ENCODE results near the gene SMYD3.

Gene SMYD3

GRCh38 chr1:246318622-246319021 lies 188.5 kb downstream of the SMYD3 start:
- ChIA-PET POLR2A (no interaction called here), CTCF (interaction anchor here (0.9 kb wide), 1 partner anchor 10 kb away, joined by 3 read pairs; no protein-coding TSS in a partner anchor)
- Histone ChIP-seq H3K9me3 (ENCODE audit: control extremely low read depth in 1 of 5, control insufficient read depth in 4 of 5, insufficient read depth in 2 of 5, low read depth in 1 of 5, low read length in 4 of 5) (no peaks in the 10 kb centered on the region), H3K27ac (ENCODE audit: insufficient read depth in 1 of 2, low read depth in 1 of 2, low read length in 2 of 2, poor library complexity in 1 of 2, severe bottlenecking in 2 of 2) (no peak overlapping the region), H3K4me1 (ENCODE audit: control extremely low read depth in 1 of 4, control insufficient read depth in 4 of 4, insufficient read depth in 4 of 4, low read length in 3 of 4) (peaks cover 3 to 32% (median 10%) of the 10 kb centered on the region in 4 experiments), H3K27me3 (replicated peaks in 2 of 5; ENCODE audit: control insufficient read depth in 4 of 5, insufficient read depth in 5 of 5, low read length in 4 of 5) (no peaks in the 10 kb centered on the region), H3K4me3 (ENCODE audit: control insufficient read depth in 1 of 7, extremely low read depth in 1 of 7, insufficient read depth in 4 of 7, low read depth in 2 of 7, low read length in 6 of 7) (no peak overlapping the region), H3K36me3 (ENCODE audit: control insufficient read depth in 4 of 4, insufficient read depth in 4 of 4, low read length in 3 of 4) (no peaks in the 10 kb centered on the region)
- 100% methylated on average over 1 of the region's 3 CpGs for WGBS (ENCODE audit: insufficient coverage)
- no peak for DNase-seq

- no peak overlapping the region for H3K4me3 ChIP-seq (ENCODE audit: control insufficient read depth in 1 of 7, extremely low read depth in 1 of 7, insufficient read depth in 4 of 7, low read depth in 2 of 7, low read length in 6 of 7)
- DNase-seq: no peak
- H3K27me3 ChIP-seq (replicated peaks in 2 of 5; ENCODE audit: control insufficient read depth in 4 of 5, insufficient read depth in 5 of 5, low read length in 4 of 5): no peaks in the 10 kb centered on the region
- peaks cover 3 to 32% (median 10%) of the 10 kb centered on the region in 4 experiments for H3K4me1 ChIP-seq (ENCODE audit: control extremely low read depth in 1 of 4, control insufficient read depth in 4 of 4, insufficient read depth in 4 of 4, low read length in 3 of 4)
- H3K27ac ChIP-seq (ENCODE audit: insufficient read depth in 1 of 2, low read depth in 1 of 2, low read length in 2 of 2, poor library complexity in 1 of 2, severe bottlenecking in 2 of 2): no peak overlapping the region
- ChIA-PET POLR2A (no interaction called here), CTCF (interaction anchor here (1.0 kb wide), 1 partner anchor 29 kb away, joined by 3 read pairs; no protein-coding TSS in a partner anchor)
- no peaks in the 10 kb centered on the region for H3K36me3 ChIP-seq (ENCODE audit: control insufficient read depth in 4 of 4, insufficient read depth in 4 of 4, low read length in 3 of 4)
- H3K9me3 ChIP-seq (ENCODE audit: control extremely low read depth in 1 of 5, control insufficient read depth in 4 of 5, insufficient read depth in 2 of 5, low read depth in 1 of 5, low read length in 4 of 5): no peaks in the 10 kb centered on the region
Measured at GRCh38 chr1:246318036-246318359, 189.1 kb downstream of the SMYD3 start.

GRCh38 chr1:246317332-246318035 lies 189.6 kb downstream of the SMYD3 start:
- POLR2A ChIA-PET: no interaction called here
- no CpG with 5 or more reads among the region's 4 CpGs for WGBS (ENCODE audit: insufficient coverage)
- Histone ChIP-seq H3K36me3 (ENCODE audit: control insufficient read depth in 4 of 4, insufficient read depth in 4 of 4, low read length in 3 of 4) (peaks cover 0 to under 1% (median 0%) of the 10 kb centered on the region in 4 experiments), H3K27me3 (replicated peaks in 2 of 5; ENCODE audit: control insufficient read depth in 4 of 5, insufficient read depth in 5 of 5, low read length in 4 of 5) (no peaks in the 10 kb centered on the region), H3K9me3 (ENCODE audit: control extremely low read depth in 1 of 5, control insufficient read depth in 4 of 5, insufficient read depth in 2 of 5, low read depth in 1 of 5, low read length in 4 of 5) (no peaks in the 10 kb centered on the region), H3K4me1 (ENCODE audit: control extremely low read depth in 1 of 4, control insufficient read depth in 4 of 4, insufficient read depth in 4 of 4, low read length in 3 of 4) (peaks cover 3 to 32% (median 10%) of the 10 kb centered on the region in 4 experiments), H3K27ac (ENCODE audit: insufficient read depth in 1 of 2, low read depth in 1 of 2, low read length in 2 of 2, poor library complexity in 1 of 2, severe bottlenecking in 2 of 2) (no peak overlapping the region), H3K4me3 (ENCODE audit: control insufficient read depth in 1 of 7, extremely low read depth in 1 of 7, insufficient read depth in 4 of 7, low read depth in 2 of 7, low read length in 6 of 7) (no peak overlapping the region)
- CTCF ChIA-PET: interaction anchor here (1.0 to 1.2 kb wide), 2 partner anchors 28 to 39 kb away, joined by 3 to 4 read pairs; no protein-coding TSS in a partner anchor
- no peak for DNase-seq

- ChIA-PET CTCF (interaction anchor here (1.4 to 2.1 kb wide), 2 partner anchors 9 to 28 kb away, joined by 4 to 5 read pairs; no protein-coding TSS in a partner anchor), POLR2A (no interaction called here)
- Histone ChIP-seq H3K9me3 (ENCODE audit: control extremely low read depth in 1 of 5, control insufficient read depth in 4 of 5, insufficient read depth in 2 of 5, low read depth in 1 of 5, low read length in 4 of 5) (no peaks in the 10 kb centered on the region), H3K27me3 (replicated peaks in 2 of 5; ENCODE audit: control insufficient read depth in 4 of 5, insufficient read depth in 5 of 5, low read length in 4 of 5) (no peaks in the 10 kb centered on the region), H3K27ac (ENCODE audit: insufficient read depth in 1 of 2, low read depth in 1 of 2, low read length in 2 of 2, poor library complexity in 1 of 2, severe bottlenecking in 2 of 2) (no peak overlapping the region), H3K4me3 (ENCODE audit: control insufficient read depth in 1 of 7, extremely low read depth in 1 of 7, insufficient read depth in 4 of 7, low read depth in 2 of 7, low read length in 6 of 7) (no peak overlapping the region), H3K4me1 (ENCODE audit: control extremely low read depth in 1 of 4, control insufficient read depth in 4 of 4, insufficient read depth in 4 of 4, low read length in 3 of 4) (peaks cover 0 to 28% (median 6%) of the 10 kb centered on the region in 4 experiments), H3K36me3 (ENCODE audit: control insufficient read depth in 4 of 4, insufficient read depth in 4 of 4, low read length in 3 of 4) (peaks cover 0 to 6% (median 0%) of the 10 kb centered on the region in 4 experiments)
- DNase-seq: no peak
- WGBS (ENCODE audit: insufficient coverage): 97% methylated on average over 13 of the region's 13 CpGs
Measured at GRCh38 chr1:246311461-246311860, 195.6 kb downstream of the SMYD3 start.

DNA sequence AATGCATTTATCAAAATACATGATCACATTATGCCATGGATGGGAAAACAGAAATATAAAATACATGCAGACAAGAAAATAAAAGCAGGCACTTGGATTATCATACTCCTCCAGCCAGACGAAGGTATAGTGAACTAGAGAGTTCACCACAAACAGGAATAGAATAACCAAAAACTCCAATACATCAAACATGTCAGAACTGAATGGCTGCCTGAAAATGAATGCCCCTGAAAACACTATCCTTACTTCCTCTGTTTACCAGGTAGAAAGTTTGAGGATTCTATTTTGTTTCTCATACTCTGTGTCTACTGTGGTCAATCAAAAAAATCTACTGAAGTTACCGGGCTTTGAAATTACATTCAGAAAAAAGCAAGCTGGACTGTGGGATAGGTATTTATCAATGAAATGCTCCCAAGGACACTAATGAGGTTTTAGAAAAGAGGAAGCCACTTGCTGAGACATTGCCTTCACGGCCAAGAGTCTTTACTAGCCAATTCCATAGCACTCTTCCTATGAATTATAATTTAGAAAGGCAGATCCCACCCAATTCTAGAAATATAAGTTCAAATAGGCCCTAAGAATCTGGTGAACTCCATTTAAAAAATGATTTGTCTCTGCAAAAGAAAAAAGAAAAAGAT lies 197.7 kb downstream of the SMYD3 start:
- peaks cover 0 to 6% (median 0%) of the 10 kb centered on the region in 4 experiments for H3K36me3 ChIP-seq (ENCODE audit: control insufficient read depth in 4 of 4, insufficient read depth in 4 of 4, low read length in 3 of 4)
- H3K4me1 ChIP-seq (ENCODE audit: control extremely low read depth in 1 of 4, control insufficient read depth in 4 of 4, insufficient read depth in 4 of 4, low read length in 3 of 4): peaks cover 0 to 21% (median 6%) of the 10 kb centered on the region in 4 experiments
- no peaks in the 10 kb centered on the region for H3K9me3 ChIP-seq (ENCODE audit: control extremely low read depth in 1 of 5, control insufficient read depth in 4 of 5, insufficient read depth in 2 of 5, low read depth in 1 of 5, low read length in 4 of 5)
- H3K27ac ChIP-seq (ENCODE audit: insufficient read depth in 1 of 2, low read depth in 1 of 2, low read length in 2 of 2, poor library complexity in 1 of 2, severe bottlenecking in 2 of 2): no peak overlapping the region
- peak overlapping the region in 1 of 7 experiments; percentile 13 for H3K4me3 ChIP-seq (ENCODE audit: control insufficient read depth in 1 of 7, extremely low read depth in 1 of 7, insufficient read depth in 4 of 7, low read depth in 2 of 7, low read length in 6 of 7)
- DNase-seq: peak in 2 of 3 donors; percentile 52 to 77
- no peaks in the 10 kb centered on the region for H3K27me3 ChIP-seq (replicated peaks in 2 of 5; ENCODE audit: control insufficient read depth in 4 of 5, insufficient read depth in 5 of 5, low read length in 4 of 5)
- CTCF ChIA-PET: interaction anchor here (0.6 to 1.2 kb wide), 4 partner anchors 10 to 115 kb away, joined by 3 read pairs; no protein-coding TSS in a partner anchor
- 33% methylated on average over 1 of the region's 3 CpGs for WGBS (ENCODE audit: insufficient coverage)
- POLR2A ChIA-PET: no interaction called here

- Histone ChIP-seq H3K4me3 (ENCODE audit: control insufficient read depth in 1 of 7, extremely low read depth in 1 of 7, insufficient read depth in 4 of 7, low read depth in 2 of 7, low read length in 6 of 7) (no peak overlapping the region), H3K4me1 (ENCODE audit: control extremely low read depth in 1 of 4, control insufficient read depth in 4 of 4, insufficient read depth in 4 of 4, low read length in 3 of 4) (peaks cover 0 to 18% (median 6%) of the 10 kb centered on the region in 4 experiments), H3K36me3 (ENCODE audit: control insufficient read depth in 4 of 4, insufficient read depth in 4 of 4, low read length in 3 of 4) (peaks cover 0 to 6% (median 0%) of the 10 kb centered on the region in 4 experiments), H3K27me3 (replicated peaks in 2 of 5; ENCODE audit: control insufficient read depth in 4 of 5, insufficient read depth in 5 of 5, low read length in 4 of 5) (no peaks in the 10 kb centered on the region), H3K9me3 (ENCODE audit: control extremely low read depth in 1 of 5, control insufficient read depth in 4 of 5, insufficient read depth in 2 of 5, low read depth in 1 of 5, low read length in 4 of 5) (no peaks in the 10 kb centered on the region), H3K27ac (ENCODE audit: insufficient read depth in 1 of 2, low read depth in 1 of 2, low read length in 2 of 2, poor library complexity in 1 of 2, severe bottlenecking in 2 of 2) (no peak overlapping the region)
- POLR2A ChIA-PET: no interaction called here
- CTCF ChIA-PET: interaction anchor here (1.0 kb wide), 1 partner anchor 10 kb away, joined by 3 read pairs; no protein-coding TSS in a partner anchor
- WGBS (ENCODE audit: insufficient coverage): no CpG with 5 or more reads among the region's 3 CpGs
- no peak for DNase-seq
Measured at GRCh38 chr1:246308533-246309075, 198.5 kb downstream of the SMYD3 start.

Measured in common myeloid progenitor, CD34-positive (primary cell).